K562 (cell line): ENCODE data around the gene DAPK2. TPM values are rescaled to one million over a fixed set of nuclear protein-coding genes. Genes with fewer than 3 reads are reported as not detected.

Experiments
- ARHGAP35 ChIP-seq: fragments of 450-650 bp; IDR thresholded peaks from 2 replicates; pipeline ENCODE4 v1.6.1; 2018; ENCODE audit not compliant: partially characterized antibody
- BRF1 ChIP-seq: IDR thresholded peaks from 3 replicates; pipeline ENCODE4 v1.6.1; 2011; ENCODE audit warnings: borderline replicate concordance, mild to moderate bottlenecking; ENCODE audit not compliant: insufficient read length; ENCODE audit errors: extremely low read depth
- CBX1 ChIP-seq: sonication (generic); IDR thresholded peaks from 2 replicates; pipeline ENCODE4 v1.6.1; 2016; ENCODE audit warnings: antibody characterized with exemption, low read depth, mild to moderate bottlenecking
- DEAF1 ChIP-seq: fragments of 450-650 bp; formaldehyde crosslinking; IDR thresholded peaks from 2 replicates; pipeline ENCODE4 v1.4.0; 2020; ENCODE audit warnings: mild to moderate bottlenecking, moderate library complexity
- EGR1 ChIP-seq: fragments of 450-650 bp; conservative IDR thresholded peaks from 2 replicates; pipeline ENCODE4 v1.6.1; 2017; ENCODE audit warnings: mild to moderate bottlenecking
- EWSR1 ChIP-seq: fragments of 450-650 bp; IDR thresholded peaks from 2 replicates; pipeline ENCODE4 v1.6.1; 2018; ENCODE audit warnings: borderline replicate concordance, mild to moderate bottlenecking, low read depth, moderate library complexity; ENCODE audit not compliant: partially characterized antibody
- HES1 ChIP-seq: fragments of 450-650 bp; IDR thresholded peaks from 2 replicates; pipeline ENCODE4 v1.6.1; 2016; ENCODE audit warnings: low read depth, mild to moderate bottlenecking, moderate library complexity
- NFXL1 ChIP-seq: fragments of 450-650 bp; formaldehyde crosslinking; IDR thresholded peaks from 2 replicates; pipeline ENCODE4 v1.4.0; 2021; ENCODE audit warnings: mild to moderate bottlenecking
- NKRF ChIP-seq: fragments of 450-650 bp; IDR thresholded peaks from 2 replicates; pipeline ENCODE4 v1.6.1; 2016; ENCODE audit warnings: borderline replicate concordance
- PBX2 ChIP-seq, 2 experiments: IDR thresholded peaks in 1 of 2; conservative IDR thresholded peaks in 1 of 2; 2 replicates each; pipeline ENCODE4 v1.6.1; 2016; ENCODE audit warnings: low read depth in 2 of 2, mild to moderate bottlenecking in 1 of 2, missing compliant biosample characterization in 1 of 2, missing genetic modification characterization in 1 of 2, moderate library complexity in 1 of 2
- RBFOX2 ChIP-seq: fragments of 200-400 bp; formaldehyde crosslinking; IDR thresholded peaks from 2 replicates; pipeline ENCODE4 v1.6.1; 2017; ENCODE audit warnings: low read depth, mild to moderate bottlenecking, low read length, moderate library complexity
- SAFB ChIP-seq: fragments of 200-400 bp; formaldehyde crosslinking; IDR thresholded peaks from 2 replicates; pipeline ENCODE4 v1.6.1; 2017; ENCODE audit warnings: low read depth, low read length, borderline replicate concordance
- ZNF280B ChIP-seq: fragments of 250-450 bp; sonication (Bioruptor Pico); IDR thresholded peaks from 2 replicates; pipeline ENCODE4 v1.5.1; 2021; ENCODE audit warnings: mild to moderate bottlenecking
- ZNF3 ChIP-seq: fragments of 250-450 bp; sonication (Bioruptor Pico); IDR thresholded peaks from 2 replicates; pipeline ENCODE4 v1.5.0; 2021; ENCODE audit warnings: mild to moderate bottlenecking, moderate library complexity
- ZNF740 ChIP-seq, 3 experiments: fragments of 200-800 bp in 1 of 3; sonication (Bioruptor generic) in 1 of 3; sonication (generic) in 1 of 3; formaldehyde crosslinking in 1 of 3; IDR thresholded peaks; 2 replicates each; pipeline versions ENCODE4 v1.6.1 to v1.8.0; 2016 to 2022; ENCODE audit warnings: mild to moderate bottlenecking in 2 of 3, missing compliant biosample characterization in 2 of 3, missing genetic modification characterization in 2 of 3, missing genetic modification reagents in 1 of 3
- polyA plus RNA-seq, 8 experiments: library from polyadenylated mRNA; depleted of rRNA in 4 of 8; stranded (reverse) in 5 of 8; unstranded in 3 of 8; fragments of >200 nt; fragmentation: Nextera tagmentation in 2 of 8; fragmentation: Illumina TruSeq in 1 of 8; extraction: Ambion mirVana in 2 of 8; extraction: Trizol in 1 of 8; gene quantifications; 2 replicates each; pipeline versions ENCODE4 v1.2.1 to v1.2.3, GENCODE V29; 2011 to 2014; ENCODE audit warnings: inconsistent platforms in 1 of 8, missing spikeins in 1 of 8
- total RNA-seq, 7 experiments: library from RNA; depleted of rRNA in 6 of 7; stranded (reverse); fragments of >200 nt in 6 of 7; fragmentation: Illumina TruSeq in 2 of 7; extraction: Trizol in 2 of 7; gene quantifications; 2 replicates each; pipeline versions ENCODE4 v1.2.1 to v1.2.3, GENCODE V29; 2011 to 2021; ENCODE audit warnings: low replicate concordance in 1 of 7

Gene DAPK2
- total and polyA plus RNA-seq, 9 of the 15 experiments (the other 6 are each of a cell fraction or from before 2014, with no cell fraction given), result 0.14 to 5.2 (median 2.2) TPM

GRCh38 chr15:64093627-64094417, 47.5 kb upstream of the DAPK2 start, which contains the start of gene CIAO2A (continued):
- TF ChIP-seq NKRF (no peak; the same call in 1 of the 2 replicates), NFXL1 (CRISPR knock-in tag) (no peak), SAFB (no peak), ZNF280B (CRISPR knock-in tag) (no peak), BRF1 (no peak), ARHGAP35 (no peak), HES1 (no peak), DEAF1 (CRISPR knock-in tag) (no peak), EWSR1 (no peak), EGR1 (no peak), CBX1 (no peak; the same call in 1 of the 2 replicates), PBX2 (CRISPR knock-in tag; IDR thresholded peaks at IDR 0.05; ENCODE audit: low read depth) (no peak), PBX2 (tag; conservative IDR thresholded peaks at IDR 0.05; ENCODE audit: low read depth) (0 out of 2 replicates have a peak, but pooled peaks have one; percentile 40), RBFOX2 (peak; percentile 90), ZNF740 (CRISPR knock-in tag; IDR thresholded peaks at IDR 0.05) (no peak), ZNF740 (tag; IDR thresholded peaks at IDR 0.05) (no peak), ZNF3 (no peak)
